DND-41 (cell line): Measurements from ENCODE around the gene DGUOK.
A peak's percentile ranks its signal among the peaks of the same experiment; 100 is the strongest.

Experiments
- ATAC-seq: fragments of 200-7000 bp; cut with Tn5 transposase; 3 replicates; pipeline ENCODE4 v1.9.1; 2021; ENCODE audit warnings: low read depth; ENCODE audit not compliant: insufficient read depth
- DNase-seq: peaks from one replicate; pipeline ENCODE4 v3.0.0-alpha.2; 2020
- H2AFZ ChIP-seq: 2 replicates; pipeline ENCODE4 v1.6.0; 2012; ENCODE audit warnings: low read depth, low read length
- H3K27ac ChIP-seq: 2 replicates; pipeline ENCODE4 v1.5.1; 2012; ENCODE audit warnings: low read length, inconsistent platforms
- H3K27me3 ChIP-seq: fragments of 200-600 bp; sonication (generic); 2 replicates; pipeline ENCODE4 v1.6.0; 2012; ENCODE audit warnings: low read length, mild to moderate bottlenecking, inconsistent platforms; ENCODE audit not compliant: insufficient read depth, poor library complexity
- H3K36me3 ChIP-seq: 2 replicates; pipeline ENCODE4 v1.5.1; 2012; ENCODE audit warnings: low read length, inconsistent platforms; ENCODE audit not compliant: insufficient read depth
- H3K4me1 ChIP-seq: 2 replicates; pipeline ENCODE4 v1.5.1; 2012; ENCODE audit warnings: mild to moderate bottlenecking, low read length; ENCODE audit not compliant: insufficient read depth
- H3K4me2 ChIP-seq: 2 replicates; pipeline ENCODE4 v1.6.0; 2012; ENCODE audit warnings: mild to moderate bottlenecking, moderate library complexity, low read length, inconsistent platforms; ENCODE audit not compliant: insufficient read depth
- H3K4me3 ChIP-seq, 2 experiments: fragments of 200-600 bp in 1 of 2; shearing (Covaris generic) in 1 of 2; 2 replicates each; pipeline ENCODE4 v1.5.1; 2012 to 2016; ENCODE audit warnings: inconsistent platforms in 2 of 2, low read length in 2 of 2, mild to moderate bottlenecking in 2 of 2, low read depth in 1 of 2, moderate library complexity in 1 of 2
- H3K79me2 ChIP-seq: 2 replicates; pipeline ENCODE4 v1.6.0; 2012; ENCODE audit warnings: low read length, inconsistent platforms; ENCODE audit not compliant: insufficient read depth
- H3K9ac ChIP-seq: 2 replicates; pipeline ENCODE4 v1.6.0; 2012; ENCODE audit warnings: low read depth, mild to moderate bottlenecking, inconsistent platforms, low read length, moderate library complexity
- H3K9me3 ChIP-seq: 2 replicates; pipeline ENCODE4 v1.5.1; 2012; ENCODE audit warnings: low read length, moderate library complexity, mild to moderate bottlenecking, inconsistent platforms; ENCODE audit not compliant: insufficient read depth, severe bottlenecking
- H4K20me1 ChIP-seq: 2 replicates; pipeline ENCODE4 v1.6.0; 2012; ENCODE audit warnings: low read length; ENCODE audit not compliant: insufficient read depth
- CTCF ChIP-seq: IDR thresholded peaks from 2 replicates; pipeline ENCODE4 v1.5.1; 2012; ENCODE audit warnings: borderline replicate concordance, low read length, moderate library complexity, mild to moderate bottlenecking; ENCODE audit not compliant: poor library complexity, severe bottlenecking; ENCODE audit errors: extremely low read depth
- EZH2 ChIP-seq: IDR thresholded peaks from 3 replicates; pipeline ENCODE4 v1.6.1; 2012; ENCODE audit warnings: borderline replicate concordance, low read depth, mild to moderate bottlenecking, moderate library complexity, low read length, inconsistent platforms; ENCODE audit not compliant: severe bottlenecking

The DGUOK gene

GRCh38 chr2:73925033-73925704 is 1.5 kb upstream of the DGUOK start:
- Histone ChIP-seq H3K9me3 (no peaks in the 10 kb centered on the region), H3K36me3 (peaks cover 3% of the 10 kb centered on the region; the same call in 1 of the 2 replicates), H3K27me3 (no peaks in the 10 kb centered on the region), H2AFZ (0 out of 2 replicates have a peak overlapping the region, but pooled peaks have one; percentile 51), H3K4me2 (no peak overlapping the region), H3K27ac (no peak overlapping the region), H3K9ac (no peak overlapping the region), H4K20me1 (peaks cover 9% of the 10 kb centered on the region; the same call in 1 of the 2 replicates), H3K4me1 (peaks cover 36% of the 10 kb centered on the region), H3K79me2 (peaks cover 35% of the 10 kb centered on the region), H3K4me3 (no peak overlapping the region)
- DNase-seq (no peak), ATAC-seq (no peak)
- TF ChIP-seq EZH2: no peak
- TF ChIP-seq CTCF: no peak

- Histone ChIP-seq H3K4me3 (peak overlapping the region; percentile 17 to 89; a peak in 3 of 4 replicates), H3K36me3 (peaks cover 8% of the 10 kb centered on the region), H3K9ac (peak overlapping the region; percentile 94), H3K4me2 (peak overlapping the region; percentile 85), H2AFZ (peak overlapping the region; percentile 71), H3K4me1 (peaks cover 41% of the 10 kb centered on the region), H4K20me1 (peaks cover 13% of the 10 kb centered on the region; the same call in 1 of the 2 replicates), H3K27ac (peak overlapping the region; percentile 94), H3K27me3 (no peaks in the 10 kb centered on the region), H3K79me2 (peaks cover 41% of the 10 kb centered on the region), H3K9me3 (no peaks in the 10 kb centered on the region)
- ATAC-seq (no peak), DNase-seq (no peak)
- TF ChIP-seq CTCF: no peak
- TF ChIP-seq EZH2: no peak
Observed at GRCh38 chr2:73925853-73926492, 707 bp upstream of the DGUOK start.

- peaks cover 47% of the 10 kb centered on the region for H3K4me1 ChIP-seq
- peak overlapping the region; percentile 85 for H3K4me2 ChIP-seq
- TF ChIP-seq CTCF: no peak
- no peak for TF ChIP-seq EZH2
- H3K27ac ChIP-seq: peak overlapping the region; percentile 94
- peaks cover 55% of the 10 kb centered on the region for H3K79me2 ChIP-seq
- peak overlapping the region; percentile 94 for H3K9ac ChIP-seq
- DNase-seq (no peak), ATAC-seq (no peak)
- H3K36me3 ChIP-seq: peaks cover 22% of the 10 kb centered on the region
- no peaks in the 10 kb centered on the region for H3K27me3 ChIP-seq
- H3K4me3 ChIP-seq: peak overlapping the region; percentile 89 to 98
- H3K9me3 ChIP-seq: no peaks in the 10 kb centered on the region
- H4K20me1 ChIP-seq: peaks cover 26% of the 10 kb centered on the region
- H2AFZ ChIP-seq: peak overlapping the region; percentile 91
Observed at GRCh38 chr2:73927344-73927743, 664 bp downstream of the DGUOK start.
